Smooth muscle cell (in vitro differentiated cells): Measurements from ENCODE around the gene RAD51B. TPM values are rescaled to one million over a fixed set of nuclear protein-coding genes. Genes with fewer than 3 reads are reported as not detected.

Experiments
- DNase-seq: peaks from one replicate; lab custom pipeline; 2025; ENCODE audit not compliant: unreplicated experiment; lab: John Stamatoyannopoulos, UW
- H2AFZ ChIP-seq: fragments of 200-600 bp; sonication (generic); 2 replicates; pipeline ENCODE4 v1.6.0; 2016; ENCODE audit warnings: antibody characterized with exemption, low read depth, mild to moderate bottlenecking
- H3F3A ChIP-seq: fragments of 200-600 bp; sonication (generic); 2 replicates; pipeline ENCODE4 v1.6.0; 2017; ENCODE audit warnings: antibody characterized with exemption, low read depth
- H3K27ac ChIP-seq: fragments of 200-600 bp; sonication (generic); 2 replicates; pipeline ENCODE4 v1.5.1; 2016; ENCODE audit warnings: low read depth, mild to moderate bottlenecking
- H3K27me3 ChIP-seq: fragments of 200-600 bp; sonication (generic); 2 replicates; pipeline ENCODE4 v1.6.1; 2016; ENCODE audit warnings: low read depth, mild to moderate bottlenecking
- H3K36me3 ChIP-seq: fragments of 200-600 bp; sonication (generic); 2 replicates; pipeline ENCODE4 v1.5.1; 2016; ENCODE audit warnings: low read depth
- H3K4me1 ChIP-seq: fragments of 200-600 bp; sonication (generic); 2 replicates; pipeline ENCODE4 v1.5.1; 2016; ENCODE audit warnings: low read depth
- H3K4me2 ChIP-seq: fragments of 200-600 bp; sonication (generic); 2 replicates; pipeline ENCODE4 v1.6.0; 2016; ENCODE audit warnings: mild to moderate bottlenecking
- H3K4me3 ChIP-seq: fragments of 200-600 bp; sonication (generic); 2 replicates; pipeline ENCODE4 v1.5.1; 2016; ENCODE audit warnings: mild to moderate bottlenecking
- H3K79me2 ChIP-seq: fragments of 200-600 bp; sonication (generic); 2 replicates; pipeline ENCODE4 v1.6.0; 2016; ENCODE audit warnings: low read depth, mild to moderate bottlenecking
- H3K9ac ChIP-seq: fragments of 200-600 bp; sonication (generic); 2 replicates; pipeline ENCODE4 v1.6.0; 2016; ENCODE audit warnings: low read depth
- H3K9me3 ChIP-seq: fragments of 200-600 bp; sonication (generic); replicated peaks from 2 replicates; pipeline ENCODE4 v1.5.1; 2016; ENCODE audit warnings: low read depth
- H4K20me1 ChIP-seq: fragments of 200-600 bp; sonication (generic); 2 replicates; pipeline ENCODE4 v1.6.0; 2016; ENCODE audit warnings: low read depth
- WGBS: methylation state at CpG from one replicate; pipeline ENCODE4 v1.1.7; 2016; ENCODE audit warnings: low lambda C conversion rate; 5-methylcytosine and 5-hydroxymethylcytosine counted together
- polyA plus RNA-seq: library from polyadenylated mRNA; unstranded; fragments of >200 nt; fragmentation: Nextera tagmentation; extraction: Ambion mirVana; gene quantifications from 2 replicates; pipeline ENCODE4 v1.2.1, GENCODE V29; 2016
- total RNA-seq: library from RNA; depleted of rRNA; stranded (reverse); fragments of >200 nt; gene quantifications from 2 replicates; pipeline ENCODE4 v1.2.3, GENCODE V29; 2014
- TF ChIP-seq, protein P1 (sequence below): fragments of 200-600 bp; sonication (generic); IDR thresholded peaks from 2 replicates; pipeline ENCODE4 v1.5.1; 2017; ENCODE audit warnings: borderline replicate concordance, mild to moderate bottlenecking, antibody characterized with exemption; ENCODE audit not compliant: insufficient read depth, poor library complexity, severe bottlenecking

RAD51B gene
- total and polyA plus RNA-seq, 2 experiments from 2014 or later: 4.6 to 5.3 TPM

DNA sequence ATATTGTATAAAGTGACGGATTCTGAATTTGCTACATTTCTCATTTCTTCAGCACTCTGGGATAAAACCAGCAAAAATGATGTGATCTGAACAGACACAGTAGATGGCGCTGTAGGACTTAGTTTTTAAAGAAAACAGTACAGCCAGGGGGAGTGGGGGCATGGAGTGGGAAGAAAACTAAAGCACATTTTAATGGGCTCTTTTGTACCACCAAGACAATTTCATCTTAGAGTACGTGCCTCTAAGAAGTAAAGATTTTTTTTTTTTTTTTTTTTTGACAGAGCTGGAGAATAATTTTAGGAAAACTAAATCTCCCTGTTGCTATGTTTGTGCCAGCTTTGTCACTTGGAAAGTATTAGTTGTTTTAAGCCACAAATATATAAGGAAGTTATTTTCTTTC lies 124.4 kb downstream of the RAD51B start:
- no peak overlapping the region for H3K4me3 ChIP-seq
- peaks cover 4% of the 10 kb centered on the region for H3K79me2 ChIP-seq
- H3K4me2 ChIP-seq: peak overlapping the region; percentile 31
- H4K20me1 ChIP-seq: no peaks in the 10 kb centered on the region
- H3K27me3 ChIP-seq: no peaks in the 10 kb centered on the region
- peak overlapping the region; percentile 87 for H3K27ac ChIP-seq
- peak overlapping the region; percentile 32 for H2AFZ ChIP-seq
- H3F3A ChIP-seq: no peaks in the 10 kb centered on the region
- DNase-seq: no peak
- peak overlapping the region; percentile 40 for H3K9ac ChIP-seq
- peaks cover 48% of the 10 kb centered on the region for H3K4me1 ChIP-seq
- TF ChIP-seq, protein P1, sequence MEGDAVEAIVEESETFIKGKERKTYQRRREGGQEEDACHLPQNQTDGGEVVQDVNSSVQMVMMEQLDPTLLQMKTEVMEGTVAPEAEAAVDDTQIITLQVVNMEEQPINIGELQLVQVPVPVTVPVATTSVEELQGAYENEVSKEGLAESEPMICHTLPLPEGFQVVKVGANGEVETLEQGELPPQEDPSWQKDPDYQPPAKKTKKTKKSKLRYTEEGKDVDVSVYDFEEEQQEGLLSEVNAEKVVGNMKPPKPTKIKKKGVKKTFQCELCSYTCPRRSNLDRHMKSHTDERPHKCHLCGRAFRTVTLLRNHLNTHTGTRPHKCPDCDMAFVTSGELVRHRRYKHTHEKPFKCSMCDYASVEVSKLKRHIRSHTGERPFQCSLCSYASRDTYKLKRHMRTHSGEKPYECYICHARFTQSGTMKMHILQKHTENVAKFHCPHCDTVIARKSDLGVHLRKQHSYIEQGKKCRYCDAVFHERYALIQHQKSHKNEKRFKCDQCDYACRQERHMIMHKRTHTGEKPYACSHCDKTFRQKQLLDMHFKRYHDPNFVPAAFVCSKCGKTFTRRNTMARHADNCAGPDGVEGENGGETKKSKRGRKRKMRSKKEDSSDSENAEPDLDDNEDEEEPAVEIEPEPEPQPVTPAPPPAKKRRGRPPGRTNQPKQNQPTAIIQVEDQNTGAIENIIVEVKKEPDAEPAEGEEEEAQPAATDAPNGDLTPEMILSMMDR: peak; percentile 80
- WGBS: 1% methylated on average over 3 of the region's 3 CpGs
- H3K36me3 ChIP-seq: no peaks in the 10 kb centered on the region
- no peaks in the 10 kb centered on the region for H3K9me3 ChIP-seq

DNA sequence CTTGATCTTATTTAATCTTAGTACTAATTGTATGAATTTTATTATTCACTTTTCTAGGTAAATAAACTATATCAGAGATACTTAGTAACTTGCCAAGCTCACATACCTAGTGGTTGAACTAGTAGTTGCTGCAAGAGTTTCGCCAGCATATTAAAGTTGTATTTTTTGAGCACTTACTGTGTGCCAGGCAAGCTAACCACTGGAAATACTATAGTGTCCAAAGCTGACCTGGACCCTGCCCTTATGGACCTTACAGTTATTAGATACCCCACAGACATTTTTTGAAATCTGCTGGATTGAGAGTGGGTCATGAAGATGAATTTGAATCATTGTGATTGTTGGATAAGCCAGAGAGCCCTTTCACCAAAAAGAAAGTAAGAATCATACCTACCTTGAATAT lies 125.0 kb downstream of the RAD51B start:
- peak overlapping the region; percentile 32 for H2AFZ ChIP-seq
- TF ChIP-seq, protein P1: no peak
- no peaks in the 10 kb centered on the region for H3F3A ChIP-seq
- H3K27me3 ChIP-seq: no peaks in the 10 kb centered on the region
- H4K20me1 ChIP-seq: no peaks in the 10 kb centered on the region
- H3K36me3 ChIP-seq: peaks cover 2% of the 10 kb centered on the region
- no peak for DNase-seq
- peak overlapping the region; percentile 40 for H3K9ac ChIP-seq
- peak overlapping the region; percentile 87 for H3K27ac ChIP-seq
- WGBS: 77% methylated on average over 1 of the region's 1 CpG
- H3K4me3 ChIP-seq: no peak overlapping the region
- H3K4me1 ChIP-seq: peaks cover 41% of the 10 kb centered on the region
- H3K4me2 ChIP-seq: peak overlapping the region; percentile 31
- peaks cover 4% of the 10 kb centered on the region for H3K79me2 ChIP-seq
- H3K9me3 ChIP-seq: no peaks in the 10 kb centered on the region

- Histone ChIP-seq H3K27me3 (no peaks in the 10 kb centered on the region), H4K20me1 (no peaks in the 10 kb centered on the region), H3K4me1 (peaks cover 4% of the 10 kb centered on the region), H3K36me3 (peaks cover 4% of the 10 kb centered on the region), H3K4me3 (no peak overlapping the region), H3K79me2 (no peaks in the 10 kb centered on the region), H3K9ac (no peak overlapping the region), H3K4me2 (no peak overlapping the region), H3K27ac (no peak overlapping the region), H3F3A (peaks cover 7% of the 10 kb centered on the region), H3K9me3 (no peaks in the 10 kb centered on the region), H2AFZ (no peak overlapping the region)
- whole genome bisulfite sequencing: 94% methylated on average over 4 of the region's 4 CpGs
- DNase-seq: no peak
- TF ChIP-seq, protein P1: no peak
Observed at GRCh38 chr14:67949771-67950170, 130.2 kb downstream of the RAD51B start.

- Histone ChIP-seq H3K4me1 (no peaks in the 10 kb centered on the region), H4K20me1 (no peaks in the 10 kb centered on the region), H3K9ac (no peak overlapping the region), H3K27me3 (no peaks in the 10 kb centered on the region), H3F3A (peaks cover 7% of the 10 kb centered on the region), H3K4me3 (no peak overlapping the region), H3K36me3 (peaks cover 4% of the 10 kb centered on the region), H3K27ac (no peak overlapping the region), H2AFZ (no peak overlapping the region), H3K9me3 (no peaks in the 10 kb centered on the region), H3K79me2 (no peaks in the 10 kb centered on the region), H3K4me2 (no peak overlapping the region)
- WGBS: 94% methylated on average over 1 of the region's 1 CpG
- TF ChIP-seq, protein P1: no peak
- no peak for DNase-seq
Observed at GRCh38 chr14:67950386-67950785, 130.8 kb downstream of the RAD51B start.
